Transverse colon (tissue), 4 donors: Measurements from ENCODE around the gene TAX1BP1. TPM values are rescaled to one million over a fixed set of nuclear protein-coding genes. Genes with fewer than 3 reads are reported as not detected.

ENCODE experiments used
- DNase-seq: peaks from one replicate; pipeline ENCODE4 v3.0.0-alpha.2; 2019
- H3K27ac ChIP-seq, 4 donors: fragments of 200-600 bp; sonication (generic); 2 replicates each; pipeline ENCODE4 v1.5.1; 2016 to 2018; ENCODE audit warnings: inconsistent platforms in 4 of 4
- H3K27me3 ChIP-seq: fragments of 200-600 bp; sonication (generic); 2 replicates; pipeline ENCODE4 v1.5.1; 2017; ENCODE audit warnings: inconsistent platforms
- H3K36me3 ChIP-seq, 4 donors: fragments of 200-600 bp; sonication (generic); 2 replicates each; pipeline ENCODE4 v1.5.1; 2017 to 2019; ENCODE audit warnings: inconsistent platforms in 4 of 4
- H3K4me1 ChIP-seq, 4 donors: fragments of 200-600 bp; sonication (generic); 2 replicates each; pipeline ENCODE4 v1.5.1; 2017 to 2020; ENCODE audit warnings: inconsistent platforms in 4 of 4
- H3K4me3 ChIP-seq, 4 donors: fragments of 200-600 bp; sonication (generic); 1 replicate in 1 of 4; 2 replicates in 3 of 4; pipeline versions ENCODE4 v1.5.1 to v1.6.1; 2017 to 2019; ENCODE audit warnings: inconsistent platforms in 4 of 4
- H3K9me3 ChIP-seq, 2 donors: fragments of 200-600 bp; sonication (generic); 2 replicates each; pipeline ENCODE4 v1.5.1; 2017 to 2019; ENCODE audit warnings: inconsistent platforms in 2 of 2
- CTCF ChIP-seq, 5 experiments: fragments of 200-600 bp in 3 of 5; fragments of 450-650 bp in 2 of 5; sonication (generic) in 3 of 5; IDR thresholded peaks; 1 replicate in 2 of 5; 2 replicates in 3 of 5; pipeline ENCODE4 v1.5.1; 2016 to 2017; ENCODE audit warnings: antibody characterized with exemption in 5 of 5, inconsistent platforms in 3 of 5, mild to moderate bottlenecking in 2 of 5, moderate library complexity in 1 of 5
- EP300 ChIP-seq: sonication (generic); formaldehyde crosslinking; IDR thresholded peaks from one replicate; pipeline ENCODE4 v1.6.1; 2017; ENCODE audit warnings: antibody characterized with exemption, low read depth
- POLR2A ChIP-seq: fragments of 450-650 bp; IDR thresholded peaks from one replicate; pipeline ENCODE4 v1.6.1; 2016; ENCODE audit warnings: antibody characterized with exemption, mild to moderate bottlenecking, moderate library complexity
- POLR2AphosphoS5 ChIP-seq, 3 donors: sonication (generic); formaldehyde crosslinking; IDR thresholded peaks; one replicate each; pipeline ENCODE4 v1.6.1; 2016; ENCODE audit warnings: antibody characterized with exemption in 3 of 3
- WGBS, 2 donors: methylation state at CpG; one replicate each; pipeline ENCODE4 v1.1.5; 2018; ENCODE audit warnings: low coverage in 1 of 2; 5-methylcytosine and 5-hydroxymethylcytosine counted together
- in situ Hi-C, 4 donors: fragments of 200-750 bp; cut with MboI; loops; one replicate each; pipeline versions ENCODE4 v1.15.0 to v1.15.1; 2017; ENCODE audit warnings: low sequenced_read_pairs in 3 of 4, low pct_ligation_motif_present in 1 of 4, low pct_unique_long_range_greater_than_20kb in 1 of 4
- intact Hi-C: fragments of 100-400 bp; cut with DNase I; formaldehyde crosslinking; loops from one replicate; pipeline ENCODE4 v1.15.1; 2023; ENCODE audit warnings: low total_unique reads
- total RNA-seq, 4 donors: library from RNA; depleted of rRNA; stranded (reverse); fragments of >200 nt; gene quantifications; one replicate each; pipeline ENCODE4 v1.1.0, GENCODE V29; 2016

TAX1BP1 gene
- total RNA-seq, 4 donors from 2014 or later: 67.9 to 133 (median 123) TPM

- no peak for DNase-seq
- H3K4me3 ChIP-seq: no peak overlapping the region
- WGBS, 2 donors: 90 to 94% methylated on average over 7 of the region's 7 CpGs
- no peaks in the 10 kb centered on the region for H3K36me3 ChIP-seq
- in situ Hi-C loops: no loop called here
- intact Hi-C loops: no loop called here
- no peak overlapping the region for H3K27ac ChIP-seq
- no peak for TF ChIP-seq POLR2AphosphoS5 (IDR thresholded peaks at IDR 0.05)
- no peak for TF ChIP-seq CTCF (IDR thresholded peaks at IDR 0.05)
- no peak for TF ChIP-seq EP300
- no peak for TF ChIP-seq POLR2A
- H3K27me3 ChIP-seq: no peaks in the 10 kb centered on the region
- H3K4me1 ChIP-seq: peaks cover 5 to 21% (median 7%) of the 10 kb centered on the region in 4 donors
- no peaks in the 10 kb centered on the region for H3K9me3 ChIP-seq
These were observed 129.1 kb downstream of the TAX1BP1 start for GRCh38 chr7:27869056-27869455.

DNA sequence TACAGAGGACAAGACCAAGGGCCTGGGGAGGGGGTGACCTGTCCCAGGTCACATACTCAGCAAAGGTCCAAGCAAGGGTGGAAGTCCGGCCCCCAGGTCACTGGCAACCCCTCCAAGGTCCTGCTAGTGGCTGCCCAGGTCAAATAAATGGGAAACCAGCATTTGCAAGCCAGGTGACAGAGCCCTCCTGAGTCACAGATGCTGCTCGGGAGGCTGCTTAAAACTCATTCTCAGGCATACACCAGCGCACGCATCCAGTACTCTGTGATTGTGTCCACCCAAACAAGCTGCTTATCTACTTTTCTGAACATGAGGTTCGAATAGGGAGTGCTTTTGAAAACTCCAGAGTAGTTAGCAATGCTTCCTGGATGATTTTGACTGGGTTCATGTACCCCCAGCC lies 130.6 kb downstream of the TAX1BP1 start:
- WGBS, 2 donors: 76% methylated on average over 2 of the region's 5 CpGs; no CpG with 5 or more reads in 1 of the 2 donors
- Histone ChIP-seq H3K27me3 (no peaks in the 10 kb centered on the region), H3K9me3 (no peaks in the 10 kb centered on the region), H3K4me1 (peaks cover 5 to 32% (median 13%) of the 10 kb centered on the region in 4 donors), H3K4me3 (no peak overlapping the region), H3K27ac (no peak overlapping the region), H3K36me3 (no peaks in the 10 kb centered on the region)
- intact Hi-C loops (no loop called here), in situ Hi-C loops (no loop called here)
- TF ChIP-seq POLR2AphosphoS5 (IDR thresholded peaks at IDR 0.05) (no peak), EP300 (no peak), POLR2A (no peak), CTCF (IDR thresholded peaks at IDR 0.05) (no peak)
- no peak for DNase-seq

- no peaks in the 10 kb centered on the region for H3K36me3 ChIP-seq
- peaks cover 5 to 32% (median 13%) of the 10 kb centered on the region in 4 donors for H3K4me1 ChIP-seq
- in situ Hi-C loops (no loop called here), intact Hi-C loops (no loop called here)
- WGBS, 2 donors: 88 to 100% methylated on average over 2 to 3 of the region's 3 CpGs
- TF ChIP-seq EP300 (no peak), POLR2AphosphoS5 (IDR thresholded peaks at IDR 0.05) (no peak), CTCF (IDR thresholded peaks at IDR 0.05) (no peak), POLR2A (no peak)
- H3K4me3 ChIP-seq: no peak overlapping the region
- no peak for DNase-seq
- H3K27me3 ChIP-seq: no peaks in the 10 kb centered on the region
- H3K9me3 ChIP-seq: no peaks in the 10 kb centered on the region
- no peak overlapping the region for H3K27ac ChIP-seq
These were observed 131.1 kb downstream of the TAX1BP1 start for GRCh38 chr7:27871086-27871485.

- H3K27ac ChIP-seq: no peak overlapping the region
- in situ Hi-C loops: no loop called here
These were observed 131.9 kb downstream of the TAX1BP1 start for GRCh38 chr7:27871866-27872265.

More at GRCh38 chr7:27871866-27872265, 131.9 kb downstream of the TAX1BP1 start:
- no peaks in the 10 kb centered on the region for H3K36me3 ChIP-seq
- peaks cover 5 to 32% (median 13%) of the 10 kb centered on the region in 4 donors for H3K4me1 ChIP-seq
- DNase-seq: no peak
- 59 to 72% methylated on average over 5 to 6 of the region's 6 CpGs for WGBS, 2 donors
- H3K9me3 ChIP-seq: no peaks in the 10 kb centered on the region
- H3K27me3 ChIP-seq: no peaks in the 10 kb centered on the region
- intact Hi-C loops: no loop called here
- TF ChIP-seq CTCF (IDR thresholded peaks at IDR 0.05) (no peak), POLR2A (no peak), POLR2AphosphoS5 (IDR thresholded peaks at IDR 0.05) (no peak), EP300 (no peak)
- no peak overlapping the region for H3K4me3 ChIP-seq
